ENCODE data around the gene TOMM20L. TPM values are rescaled to one million over a fixed set of nuclear protein-coding genes. Genes with fewer than 3 reads are reported as not detected.

The TOMM20L gene
- total and polyA plus RNA-seq, 9 of the 15 experiments (the other 6 are each of a cell fraction or from before 2014, with no cell fraction given): not detected

- intact Hi-C loops (cut with micrococcal nuclease): loop anchor here (2.0 kb wide), 2 partner anchors 129 to 183 kb away; partner anchors contain the start of genes ARID4A and PSMA3
- DNase-seq (ENCODE audit: extremely low read depth in 1 of 4, low spot score in 3 of 4) (peak; percentile 84 to 97 (median 89)), ATAC-seq (peak; percentile 93), FAIRE-seq (peak; percentile 90)
- H3K9me3 ChIP-seq (replicated peaks; ENCODE audit: control insufficient read depth, insufficient read depth, low read depth, low read length): no peaks in the 10 kb centered on the region
- peak within 1 kb of the TSS; percentile 100 for H3K27ac ChIP-seq (ENCODE audit: extremely low read depth, low read depth, low read length)
- under 1% methylated on average over 33 of the region's 33 CpGs for WGBS (ENCODE audit: insufficient coverage, low coverage, missing lambda C conversion rate)
- H3K27me3 ChIP-seq (ENCODE audit: control insufficient read depth in 2 of 2, insufficient read depth in 2 of 2, low read length in 2 of 2): no peaks in the 10 kb centered on the region
- peaks cover 43% of the 10 kb centered on the region for H3K36me3 ChIP-seq (ENCODE audit: control insufficient read depth, insufficient read depth, low read length)
- BruUV-seq (replicated peaks): no TSS peak
- no peaks in the 10 kb centered on the region for H3K9me1 ChIP-seq (ENCODE audit: control insufficient read depth, insufficient read depth, low read length)
- POLR2A ChIA-PET: interaction anchor here (0.6 to 1.6 kb wide), 4 partner anchors 10 to 1517 kb away, joined by 3 to 6 read pairs (median 4); no protein-coding TSS in a partner anchor
- CTCF ChIA-PET (ENCODE audit: low intra/inter-chr PET ratio): no interaction called here
- peak within 1 kb of the TSS; percentile 70 for H3K4me3 ChIP-seq
- H3K79me2 ChIP-seq (ENCODE audit: control insufficient read depth, insufficient read depth, low read length): peaks cover 72% of the 10 kb centered on the region
- H3K4me2 ChIP-seq (ENCODE audit: insufficient read depth, low read length): peak within 1 kb of the TSS; percentile 91
- H4K20me1 ChIP-seq (replicated peaks; ENCODE audit: control insufficient read depth, insufficient read depth, low read length): no peaks in the 10 kb centered on the region
- peaks cover 3 to 7% of the 10 kb centered on the region in 2 experiments; a peak in 4 of 5 replicates for H3K4me1 ChIP-seq (replicated peaks in 1 of 2; ENCODE audit: control insufficient read depth in 2 of 2, insufficient read depth in 2 of 2, low read length in 2 of 2)
- H2AFZ ChIP-seq (ENCODE audit: low read depth, low read length): peak within 1 kb of the TSS; percentile 99
- peak within 1 kb of the TSS; percentile 94 to 99 for H3K9ac ChIP-seq (ENCODE audit: insufficient read depth in 1 of 2, low read depth in 2 of 2, low read length in 2 of 2)
- in situ Hi-C loops (cut with MboI): no loop called here
- TF ChIP-seq ZNF316 (IDR thresholded peaks at IDR 0.05) (no peak), PRPF4 (IDR thresholded peaks at IDR 0.05; ENCODE audit: insufficient read depth, low read depth, low read length, poor library complexity, severe bottlenecking) (no peak), ZKSCAN1 (IDR thresholded peaks at IDR 0.05; ENCODE audit: low read depth, low read length) (no peak), EP400 (IDR thresholded peaks at IDR 0.05) (peak; percentile 97), NFE2L1 (tag; IDR thresholded peaks at IDR 0.05; ENCODE audit: borderline replicate concordance, low read depth) (no peak), ZNF3 (CRISPR knock-in tag; IDR thresholded peaks at IDR 0.05) (no peak), GATAD2A (IDR thresholded peaks at IDR 0.05) (0 out of 2 replicates have a peak, but pooled peaks have one; percentile 46), FOXK2 (conservative IDR thresholded peaks at IDR 0.05 in 1 of 2, IDR thresholded peaks at IDR 0.05 in 1 of 2; ENCODE audit: low read depth in 2 of 2) (peak; percentile 98 to 99), HDAC8 (tag; IDR thresholded peaks at IDR 0.05) (no peak), CC2D1A (IDR thresholded peaks at IDR 0.05) (peak; percentile 80), CBFB (CRISPR knock-in tag; IDR thresholded peaks at IDR 0.05) (no peak), TFAP4 (CRISPR knock-in tag; IDR thresholded peaks at IDR 0.05; ENCODE audit: borderline replicate concordance) (peak; percentile 6; the same call in 1 of the 2 replicates), ZBTB2 (IDR thresholded peaks at IDR 0.05) (peak; percentile 93), HDAC3 (IDR thresholded peaks at IDR 0.05; ENCODE audit: borderline replicate concordance, partially characterized antibody) (peak; percentile 42), SREBF2 (CRISPR knock-in tag; IDR thresholded peaks at IDR 0.05) (no peak)
Measured at GRCh38 chr14:58427281-58428117, 31.8 kb downstream of the TOMM20L start, which contains the start of the genes KIAA0586 and TIMM9. Gene KIAA0586, plus strand, starts transcription at chr14:58427719. Its CDS starts 546 bp downstream, at chr14:58428265. Gene TIMM9, minus strand, starts transcription at chr14:58427531. Its CDS starts 15,586 bp downstream, at chr14:58411945.
